ENCODE results near the gene NRXN2.

DNA sequence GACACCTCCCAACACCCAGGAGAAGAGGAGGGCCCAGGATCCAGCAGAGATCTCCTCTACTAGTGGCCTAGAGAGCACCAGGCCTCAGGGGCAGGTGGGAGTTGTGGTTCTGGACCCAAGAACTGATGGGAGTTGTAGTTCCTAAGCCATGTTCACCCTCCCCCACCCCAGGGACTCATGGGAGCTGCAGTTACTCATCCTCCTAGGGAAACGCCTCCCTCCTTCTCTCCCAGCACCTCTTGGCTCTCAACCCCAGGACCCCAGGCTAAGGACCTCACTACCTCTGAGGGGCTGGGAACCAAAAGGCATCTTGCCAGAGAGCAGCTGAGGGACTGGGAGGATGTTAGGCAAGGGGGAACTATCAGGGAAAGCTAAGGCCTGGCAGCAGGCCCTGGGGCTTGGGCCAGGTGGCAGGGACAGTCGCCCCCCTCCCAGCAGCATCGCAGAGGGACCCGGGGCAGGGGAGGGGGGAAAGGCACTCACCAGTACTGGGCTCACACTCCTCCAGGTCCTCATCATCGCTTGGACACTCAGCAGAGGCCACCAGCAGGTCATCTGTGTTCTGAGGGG, 103.1 kb downstream of the NRXN2 start:
- TF ChIP-seq EZH2 (IDR thresholded peaks at IDR 0.05; ENCODE audit: insufficient read depth, poor library complexity, severe bottlenecking) (no peak), EZH2phosphoT487 (IDR thresholded peaks at IDR 0.05; ENCODE audit: insufficient read depth, low read depth) (no peak)

All from GM23248 (cell line).